ENCODE results near the gene MRPL4.

Gene MRPL4

GRCh38 chr19:10251792-10252694 is at the start of gene MRPL4:
Gene MRPL4 (plus strand): TSS chr19:10252214. CDS start chr19:10252254, 40 bp downstream.
- peak; percentile 97 for DNase-seq (ENCODE audit: low spot score)

- no peak for DNase-seq (ENCODE audit: low spot score)
These were observed 48.3 kb upstream of the MRPL4 start for GRCh38 chr19:10203686-10204085.

- no peak for DNase-seq (ENCODE audit: low spot score)
These were observed 46.4 kb upstream of the MRPL4 start for GRCh38 chr19:10205636-10206035.

- peak; percentile 35 for DNase-seq (ENCODE audit: low spot score)
These were observed 45.7 kb upstream of the MRPL4 start for GRCh38 chr19:10206226-10206885.

GRCh38 chr19:10207026-10207425 is 45.0 kb upstream of the MRPL4 start:
- DNase-seq (ENCODE audit: low spot score): no peak

GRCh38 chr19:10209315-10209714 is 42.7 kb upstream of the MRPL4 start:
- DNase-seq (ENCODE audit: low spot score): peak; percentile 16

GRCh38 chr19:10211061-10211460 is 41.0 kb upstream of the MRPL4 start:
- no peak for DNase-seq (ENCODE audit: low spot score)

GRCh38 chr19:10211691-10212090 is 40.3 kb upstream of the MRPL4 start:
- no peak for DNase-seq (ENCODE audit: low spot score)

- DNase-seq (ENCODE audit: low spot score): no peak
These were observed 37.2 kb upstream of the MRPL4 start for GRCh38 chr19:10214784-10215183.

- DNase-seq (ENCODE audit: low spot score): no peak
These were observed 34.9 kb upstream of the MRPL4 start for GRCh38 chr19:10217085-10217484.

- peak; percentile 36 for DNase-seq (ENCODE audit: low spot score)
These were observed 32.3 kb upstream of the MRPL4 start for GRCh38 chr19:10219678-10220077.

GRCh38 chr19:10220695-10221094 is 31.3 kb upstream of the MRPL4 start:
- DNase-seq (ENCODE audit: low spot score): no peak

GRCh38 chr19:10222201-10222890 is 29.7 kb upstream of the MRPL4 start:
- no peak for DNase-seq (ENCODE audit: low spot score)

- no peak for DNase-seq (ENCODE audit: low spot score)
These were observed 28.4 kb upstream of the MRPL4 start for GRCh38 chr19:10223488-10224213.

- DNase-seq (ENCODE audit: low spot score): no peak
These were observed 27.7 kb upstream of the MRPL4 start for GRCh38 chr19:10224337-10224736.

GRCh38 chr19:10226021-10226375 is 26.0 kb upstream of the MRPL4 start:
- no peak for DNase-seq (ENCODE audit: low spot score)

- DNase-seq (ENCODE audit: low spot score): peak; percentile 73
These were observed 25.5 kb upstream of the MRPL4 start for GRCh38 chr19:10226376-10227025.

GRCh38 chr19:10227026-10227971 is 24.7 kb upstream of the MRPL4 start:
- peak; percentile 51 for DNase-seq (ENCODE audit: low spot score)

GRCh38 chr19:10228393-10228792 is 23.6 kb upstream of the MRPL4 start:
- DNase-seq (ENCODE audit: low spot score): no peak

GRCh38 chr19:10228920-10229319 is 23.1 kb upstream of the MRPL4 start:
- peak; percentile 59 for DNase-seq (ENCODE audit: low spot score)
